ENCODE data around the gene CELF2. TPM values are rescaled to one million over a fixed set of nuclear protein-coding genes. Genes with fewer than 3 reads are reported as not detected.

Gene CELF2
- polyA plus RNA-seq, 1 experiment = 24.7 TPM

DNA sequence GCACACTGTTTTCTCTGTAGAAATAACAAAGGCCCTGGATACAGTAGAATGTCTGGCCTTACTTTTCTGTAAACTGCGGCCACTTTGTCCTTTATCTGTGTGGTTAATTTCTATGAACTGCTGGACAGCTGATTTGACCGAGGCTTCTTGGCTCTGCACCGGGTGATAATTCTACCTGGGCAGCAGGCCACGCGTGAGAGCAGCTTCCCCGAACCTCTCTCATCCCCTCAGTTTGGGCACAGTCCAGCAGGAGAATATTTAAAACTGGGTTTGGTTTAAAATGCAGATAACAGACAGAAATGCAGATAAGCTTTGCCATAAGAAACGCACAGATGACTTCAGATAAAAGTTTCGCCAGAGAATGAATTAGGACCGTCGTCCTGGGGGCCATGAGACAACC lies 81.0 kb downstream of the CELF2 start:
- Histone ChIP-seq H3K4me3 (ENCODE audit: low read depth, low read length) (no peak overlapping the region), H3K9me3 (ENCODE audit: control insufficient read depth, insufficient read depth, low read length) (no peaks in the 10 kb centered on the region), H3K27me3 (ENCODE audit: control insufficient read depth, insufficient read depth, low read length) (peaks cover 3% of the 10 kb centered on the region), H3K27ac (ENCODE audit: low read depth, low read length) (no peak overlapping the region)
- CTCF ChIA-PET = no interaction called here
- DNase-seq (ENCODE audit: low read depth, low spot score) = no peak
- POLR2A ChIA-PET = interaction anchor here (0.6 kb wide), 1 partner anchor 746 kb away, joined by 3 read pairs; no protein-coding TSS in a partner anchor
- TF ChIP-seq, protein P1, sequence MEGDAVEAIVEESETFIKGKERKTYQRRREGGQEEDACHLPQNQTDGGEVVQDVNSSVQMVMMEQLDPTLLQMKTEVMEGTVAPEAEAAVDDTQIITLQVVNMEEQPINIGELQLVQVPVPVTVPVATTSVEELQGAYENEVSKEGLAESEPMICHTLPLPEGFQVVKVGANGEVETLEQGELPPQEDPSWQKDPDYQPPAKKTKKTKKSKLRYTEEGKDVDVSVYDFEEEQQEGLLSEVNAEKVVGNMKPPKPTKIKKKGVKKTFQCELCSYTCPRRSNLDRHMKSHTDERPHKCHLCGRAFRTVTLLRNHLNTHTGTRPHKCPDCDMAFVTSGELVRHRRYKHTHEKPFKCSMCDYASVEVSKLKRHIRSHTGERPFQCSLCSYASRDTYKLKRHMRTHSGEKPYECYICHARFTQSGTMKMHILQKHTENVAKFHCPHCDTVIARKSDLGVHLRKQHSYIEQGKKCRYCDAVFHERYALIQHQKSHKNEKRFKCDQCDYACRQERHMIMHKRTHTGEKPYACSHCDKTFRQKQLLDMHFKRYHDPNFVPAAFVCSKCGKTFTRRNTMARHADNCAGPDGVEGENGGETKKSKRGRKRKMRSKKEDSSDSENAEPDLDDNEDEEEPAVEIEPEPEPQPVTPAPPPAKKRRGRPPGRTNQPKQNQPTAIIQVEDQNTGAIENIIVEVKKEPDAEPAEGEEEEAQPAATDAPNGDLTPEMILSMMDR (IDR thresholded peaks at IDR 0.05; ENCODE audit: low read depth, low read length) = no peak

DNA sequence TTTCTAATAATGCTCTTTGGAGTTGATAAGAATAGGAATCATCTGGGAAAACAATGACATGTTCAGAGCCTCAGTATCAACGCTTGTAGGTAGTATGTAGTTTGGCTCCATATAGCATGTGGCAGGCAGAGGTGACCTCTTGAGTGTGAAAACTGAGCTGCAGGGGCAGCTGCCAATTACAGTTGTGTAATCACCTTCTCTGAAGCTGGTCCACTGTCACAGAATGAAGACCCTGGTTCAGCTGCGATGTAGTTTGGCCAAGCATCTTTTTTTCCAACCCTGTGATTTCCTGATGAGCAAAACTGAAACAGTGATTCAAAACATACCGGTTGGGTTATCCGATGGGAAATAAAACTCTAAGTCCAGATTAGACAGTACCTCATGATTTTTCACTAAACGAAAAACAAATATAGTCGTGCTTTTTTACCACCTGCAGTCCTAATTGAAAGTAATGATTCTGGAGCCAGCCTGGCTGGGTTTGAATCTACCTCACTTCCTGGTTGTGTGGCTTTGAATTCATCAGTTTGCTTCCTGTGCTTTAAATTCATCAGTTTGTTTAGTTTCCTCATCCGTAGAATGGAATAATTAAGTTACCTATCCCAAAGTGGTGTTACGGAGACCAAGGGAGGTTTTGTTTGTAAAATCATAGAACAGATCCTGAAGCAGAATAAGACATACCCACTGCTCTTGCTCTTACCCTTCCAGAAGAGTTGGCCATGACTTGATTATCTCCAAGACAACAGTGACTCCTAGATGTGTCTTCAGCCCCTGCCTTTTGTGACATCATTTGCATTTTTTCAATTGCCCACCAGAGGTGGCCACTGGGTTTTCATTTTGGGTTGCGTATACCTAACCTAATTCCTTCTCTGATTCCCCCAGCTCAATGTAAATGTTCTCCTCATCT lies 87.4 kb downstream of the CELF2 start:
- Histone ChIP-seq H3K4me3 (ENCODE audit: low read depth, low read length) (no peak overlapping the region), H3K27ac (ENCODE audit: low read depth, low read length) (no peak overlapping the region), H3K27me3 (ENCODE audit: control insufficient read depth, insufficient read depth, low read length) (peaks cover 3% of the 10 kb centered on the region), H3K9me3 (ENCODE audit: control insufficient read depth, insufficient read depth, low read length) (no peaks in the 10 kb centered on the region)
- TF ChIP-seq, protein P1 (IDR thresholded peaks at IDR 0.05; ENCODE audit: low read depth, low read length) = no peak
- CTCF ChIA-PET = no interaction called here
- POLR2A ChIA-PET = no interaction called here
- no peak for DNase-seq (ENCODE audit: low read depth, low spot score)

DNA sequence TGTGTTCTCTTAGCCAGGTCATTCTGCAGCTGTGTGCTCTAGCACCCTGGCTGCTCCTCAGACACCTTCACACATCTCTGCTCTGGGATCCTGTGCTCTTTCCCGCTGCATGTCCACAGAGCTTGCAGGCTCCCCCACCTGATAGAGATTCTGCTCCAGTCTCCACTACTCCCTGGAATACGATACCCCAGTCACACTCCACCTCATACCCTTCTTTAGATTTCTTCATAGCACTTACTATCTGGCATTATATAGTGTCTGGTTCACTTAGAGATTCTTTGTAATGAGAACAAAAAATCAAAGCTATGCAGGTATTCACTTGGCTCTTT lies 88.0 kb downstream of the CELF2 start:
- Histone ChIP-seq H3K9me3 (ENCODE audit: control insufficient read depth, insufficient read depth, low read length) (no peaks in the 10 kb centered on the region), H3K27ac (ENCODE audit: low read depth, low read length) (no peak overlapping the region), H3K27me3 (ENCODE audit: control insufficient read depth, insufficient read depth, low read length) (peaks cover 3% of the 10 kb centered on the region), H3K4me3 (ENCODE audit: low read depth, low read length) (no peak overlapping the region)
- DNase-seq (ENCODE audit: low read depth, low spot score) = no peak
- ChIA-PET CTCF (no interaction called here), POLR2A (no interaction called here)
- TF ChIP-seq, protein P1 (IDR thresholded peaks at IDR 0.05; ENCODE audit: low read depth, low read length) = no peak

DNA sequence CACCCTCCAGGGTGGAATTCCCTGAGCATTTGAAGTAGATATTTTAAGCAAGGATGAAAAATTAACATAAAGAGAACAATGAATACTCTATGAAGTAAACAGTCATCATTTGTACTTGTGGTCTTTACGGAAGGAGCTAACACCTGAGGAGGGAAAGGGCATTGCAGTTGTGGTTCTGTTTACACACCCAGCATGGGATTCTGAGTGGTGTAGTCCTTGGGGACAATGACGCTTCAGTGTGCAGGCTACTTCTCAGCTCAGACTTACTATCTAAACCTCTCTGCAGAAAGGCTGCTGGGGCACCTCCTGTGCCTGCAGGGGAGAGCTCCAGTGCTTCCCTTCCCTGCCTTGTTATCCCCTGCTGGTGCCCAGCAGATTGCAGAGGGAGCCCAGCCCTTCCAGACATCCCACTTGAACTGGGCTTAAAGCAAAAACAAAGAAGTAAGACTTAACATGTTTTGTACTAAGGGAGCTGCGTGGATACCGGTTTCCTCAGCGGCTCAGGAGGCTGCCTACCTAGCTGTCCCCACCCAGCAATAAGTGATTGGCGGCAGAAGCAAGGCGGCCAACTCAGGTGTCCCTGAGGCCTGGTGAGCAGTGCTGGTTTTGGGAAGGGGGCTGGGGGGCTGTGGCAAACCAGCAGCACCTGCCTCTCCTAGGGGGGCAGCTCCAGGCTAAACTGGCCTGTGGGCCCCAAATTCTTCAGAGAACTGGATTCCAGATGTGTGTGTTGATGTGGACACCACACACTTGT lies 89.1 kb downstream of the CELF2 start:
- CTCF ChIA-PET = no interaction called here
- H3K27me3 ChIP-seq (ENCODE audit: control insufficient read depth, insufficient read depth, low read length) = peaks cover 3% of the 10 kb centered on the region
- no peaks in the 10 kb centered on the region for H3K9me3 ChIP-seq (ENCODE audit: control insufficient read depth, insufficient read depth, low read length)
- no peak for DNase-seq (ENCODE audit: low read depth, low spot score)
- TF ChIP-seq, protein P1 (IDR thresholded peaks at IDR 0.05; ENCODE audit: low read depth, low read length) = no peak
- POLR2A ChIA-PET = no interaction called here
- H3K4me3 ChIP-seq (ENCODE audit: low read depth, low read length) = no peak overlapping the region
- H3K27ac ChIP-seq (ENCODE audit: low read depth, low read length) = no peak overlapping the region

DNA sequence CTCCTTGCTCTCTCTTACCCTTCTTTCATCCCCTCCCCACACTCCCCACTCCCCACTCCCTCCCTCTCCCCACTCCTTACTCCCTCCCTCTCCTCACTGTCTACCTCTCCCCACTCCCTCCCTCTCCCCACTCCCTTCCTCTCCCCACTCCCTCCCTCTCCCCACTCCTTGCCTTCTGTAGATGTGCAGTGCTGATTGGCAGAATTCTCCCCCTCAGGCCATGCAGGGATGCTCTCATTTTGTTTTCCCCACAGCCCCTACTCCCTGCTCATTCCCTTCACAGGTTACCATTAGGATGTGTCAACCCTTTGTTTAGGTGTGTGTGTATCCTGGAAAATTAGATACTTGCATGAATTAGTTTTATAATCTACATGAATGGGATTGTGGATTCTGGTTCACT lies 90.3 kb downstream of the CELF2 start:
- Histone ChIP-seq H3K27ac (ENCODE audit: low read depth, low read length) (no peak overlapping the region), H3K27me3 (ENCODE audit: control insufficient read depth, insufficient read depth, low read length) (no peaks in the 10 kb centered on the region), H3K9me3 (ENCODE audit: control insufficient read depth, insufficient read depth, low read length) (no peaks in the 10 kb centered on the region), H3K4me3 (ENCODE audit: low read depth, low read length) (no peak overlapping the region)
- CTCF ChIA-PET = no interaction called here
- TF ChIP-seq, protein P1 (IDR thresholded peaks at IDR 0.05; ENCODE audit: low read depth, low read length) = no peak
- POLR2A ChIA-PET = no interaction called here
- DNase-seq (ENCODE audit: low read depth, low spot score) = no peak

All from AG04450 (cell line).